ENCODE measurements around the gene NIM1K. TPM values are rescaled to one million over a fixed set of nuclear protein-coding genes. Genes with fewer than 3 reads are reported as not detected.

The NIM1K gene
- polyA plus RNA-seq, 1 of the 3 experiments (the other 2 are of a cell fraction), result 0.16 TPM

GRCh38 chr5:43314724-43315123 lies 122.7 kb downstream of the NIM1K start:
- H2AFZ ChIP-seq (ENCODE audit: low read depth), result no peak overlapping the region
- no peaks in the 10 kb centered on the region for H3K9me2 ChIP-seq
- H3K9me3 ChIP-seq, result no peaks in the 10 kb centered on the region
- no peak overlapping the region for H3K9ac ChIP-seq
- ChIA-PET POLR2A (no interaction called here), CTCF (interaction anchor here (4.0 kb wide), 1 partner anchor 75 kb away, joined by 20 read pairs; no protein-coding TSS in a partner anchor)
- H3K27me3 ChIP-seq (ENCODE audit: insufficient read depth), result peaks cover 4% of the 10 kb centered on the region; the same call in 1 of the 2 replicates
- no peak for DNase-seq
- H3F3A ChIP-seq (replicated peaks; ENCODE audit: insufficient read depth), result no peaks in the 10 kb centered on the region
- H3K4me2 ChIP-seq, result no peak overlapping the region
- H4K20me1 ChIP-seq (ENCODE audit: insufficient read depth), result peaks cover 7% of the 10 kb centered on the region; the same call in 1 of the 2 replicates
- H3K36me3 ChIP-seq (replicated peaks in 1 of 2; ENCODE audit: control insufficient read depth in 1 of 2, insufficient read depth in 2 of 2, low read length in 1 of 2), result peaks cover 2 to 7% of the 10 kb centered on the region in 2 experiments
- TF ChIP-seq MAX (IDR thresholded peaks at IDR 0.05; ENCODE audit: low read depth), result no peak
- TF ChIP-seq NFIC (IDR thresholded peaks at IDR 0.05; ENCODE audit: borderline replicate concordance), result no peak
- TF ChIP-seq ELF1 (IDR thresholded peaks at IDR 0.05), result no peak
- no peak for TF ChIP-seq RAD21 (IDR thresholded peaks at IDR 0.05; ENCODE audit: low read length)
- no peak for TF ChIP-seq IRF3 (IDR thresholded peaks at IDR 0.05; ENCODE audit: low read depth, low read length)
- TF ChIP-seq MEF2A (IDR thresholded peaks at IDR 0.05; ENCODE audit: borderline replicate concordance, low read depth), result no peak
- TF ChIP-seq FOXJ3 (CRISPR knock-in tag; IDR thresholded peaks at IDR 0.05), result no peak
- TF ChIP-seq TAF1 (IDR thresholded peaks at IDR 0.05; ENCODE audit: borderline replicate concordance, low read depth, low read length), result no peak
- no peak for TF ChIP-seq REST (IDR thresholded peaks at IDR 0.05; ENCODE audit: low read depth, low read length)
- TF ChIP-seq JUND (IDR thresholded peaks at IDR 0.05), result no peak
- no peak for TF ChIP-seq USF2 (IDR thresholded peaks at IDR 0.05; ENCODE audit: borderline replicate concordance, low read depth, low read length)
- TF ChIP-seq EP300 (IDR thresholded peaks at IDR 0.05; ENCODE audit: borderline replicate concordance in 1 of 2, low read depth in 1 of 2, low read length in 1 of 2), result no peak
- TF ChIP-seq CTCF (IDR thresholded peaks at IDR 0.05), result no peak
- no peak for TF ChIP-seq FOXM1 (IDR thresholded peaks at IDR 0.05; ENCODE audit: low read depth)
- no peak for TF ChIP-seq RFX5 (IDR thresholded peaks at IDR 0.05; ENCODE audit: low read length)
- no peak overlapping the region for H3K4me3 ChIP-seq (ENCODE audit: low read depth in 2 of 2, low read length in 1 of 2)
- no peak overlapping the region; a peak in 1 of 4 replicates for H3K27ac ChIP-seq (ENCODE audit: low read depth in 2 of 2, low read length in 1 of 2)
- H3K79me2 ChIP-seq (ENCODE audit: insufficient read depth), result peaks cover 34% of the 10 kb centered on the region
- WGBS (ENCODE audit: low lambda C conversion rate), result 88% methylated on average over 6 of the region's 6 CpGs
- H3K4me1 ChIP-seq (ENCODE audit: control insufficient read depth in 1 of 2, insufficient read depth in 2 of 2, low read depth in 1 of 2, low read length in 1 of 2), result peaks cover 13 to 15% of the 10 kb centered on the region in 2 experiments; a peak in 3 of 4 replicates
